GM23248 (cell line): Measurements from ENCODE around the gene ADAMTSL3. TPM values are rescaled to one million over a fixed set of nuclear protein-coding genes. Genes with fewer than 3 reads are reported as not detected.
"Not testable (repeated sequence)": the region's sequence is repeated elsewhere in the genome, so short reads cannot be mapped to it uniquely, and the experiment has no call there.

Experiments used
- DNase-seq: peaks from one replicate; pipeline ENCODE4 v3.0.0-alpha.2; 2015
- H2AFZ ChIP-seq: fragments of 200-600 bp; sonication (generic); 2 replicates; pipeline ENCODE4 v1.6.1; 2016; ENCODE audit warnings: antibody characterized with exemption
- H3F3A ChIP-seq: fragments of 200-600 bp; sonication (generic); 2 replicates; pipeline ENCODE4 v1.6.1; 2016; ENCODE audit warnings: mild to moderate bottlenecking, antibody characterized with exemption, mixed run types; ENCODE audit not compliant: insufficient read depth
- H3K27ac ChIP-seq: fragments of 200-600 bp; sonication (generic); 2 replicates; pipeline ENCODE4 v1.5.1; 2016; ENCODE audit warnings: mild to moderate bottlenecking
- H3K27me3 ChIP-seq: fragments of 200-600 bp; sonication (generic); replicated peaks from 2 replicates; pipeline ENCODE4 v1.6.1; 2016; ENCODE audit warnings: mild to moderate bottlenecking; ENCODE audit not compliant: insufficient read depth
- H3K36me3 ChIP-seq: fragments of 200-600 bp; sonication (generic); 2 replicates; pipeline ENCODE4 v1.6.1; 2016; ENCODE audit warnings: low read depth, mild to moderate bottlenecking
- H3K4me1 ChIP-seq: fragments of 200-600 bp; sonication (generic); 2 replicates; pipeline ENCODE4 v1.6.1; 2016; ENCODE audit warnings: mild to moderate bottlenecking; ENCODE audit not compliant: insufficient read depth
- H3K4me2 ChIP-seq: fragments of 200-600 bp; sonication (generic); one replicate; pipeline ENCODE4 v1.6.1; 2016; ENCODE audit warnings: mild to moderate bottlenecking; ENCODE audit not compliant: unreplicated experiment
- H3K4me3 ChIP-seq: fragments of 200-600 bp; sonication (generic); 2 replicates; pipeline ENCODE4 v1.5.1; 2016; ENCODE audit warnings: mild to moderate bottlenecking
- H3K79me2 ChIP-seq: fragments of 200-600 bp; sonication (generic); 2 replicates; pipeline ENCODE4 v1.6.1; 2016; ENCODE audit warnings: mild to moderate bottlenecking; ENCODE audit not compliant: insufficient read depth
- H3K9ac ChIP-seq: fragments of 200-600 bp; sonication (generic); 2 replicates; pipeline ENCODE4 v1.6.1; 2016; ENCODE audit warnings: mild to moderate bottlenecking
- H3K9me2 ChIP-seq: fragments of 200-600 bp; sonication (generic); 2 replicates; pipeline ENCODE4 v1.6.1; 2016; ENCODE audit warnings: mixed run types, mild to moderate bottlenecking, moderate library complexity; ENCODE audit not compliant: insufficient read depth
- H3K9me3 ChIP-seq: fragments of 200-600 bp; sonication (generic); one replicate; pipeline ENCODE4 v1.6.1; 2017; ENCODE audit warnings: low read depth
- H4K20me1 ChIP-seq: fragments of 200-600 bp; sonication (generic); 2 replicates; pipeline ENCODE4 v1.6.0; 2016; ENCODE audit not compliant: insufficient read depth
- EZH2 ChIP-seq: fragments of 200-600 bp; sonication (generic); IDR thresholded peaks from 2 replicates; pipeline ENCODE4 v1.6.1; 2018; ENCODE audit warnings: antibody characterized with exemption, mild to moderate bottlenecking; ENCODE audit not compliant: insufficient read depth, poor library complexity, severe bottlenecking
- EZH2phosphoT487 ChIP-seq: fragments of 200-600 bp; sonication (generic); IDR thresholded peaks from 2 replicates; pipeline ENCODE4 v1.6.1; 2018; ENCODE audit warnings: antibody characterized with exemption, moderate library complexity, mild to moderate bottlenecking, low read depth; ENCODE audit not compliant: insufficient read depth
- WGBS, 2 experiments: methylation state at CpG; one replicate each; pipeline ENCODE4 v1.1.6; 2015 to 2017; ENCODE audit warnings: low lambda C conversion rate in 2 of 2, low coverage in 1 of 2; ENCODE audit errors: missing lambda C conversion rate in 2 of 2; 5-methylcytosine and 5-hydroxymethylcytosine counted together
- in situ Hi-C: fragments of 300-500 bp; cut with MboI; formaldehyde crosslinking; loops from 2 replicates; pipeline ENCODE4 v1.15.0; 2020
- polyA plus RNA-seq: library from polyadenylated mRNA; unstranded; fragments of >200 nt; fragmentation: Nextera tagmentation; extraction: Ambion mirVana; gene quantifications from 2 replicates; pipeline ENCODE4 v1.2.1, GENCODE V29; 2016
- small RNA-seq: library from RNA; depleted of rRNA; stranded (forward); fragments of <200 nt; gene quantifications from one replicate; pipeline ENCODE3, GENCODE V24; 2014; ENCODE audit warnings: low read depth, low replicate concordance
- total RNA-seq: library from RNA; depleted of rRNA; stranded (reverse); fragments of >200 nt; shearing (Covaris generic); gene quantifications from 2 replicates; pipeline ENCODE4 v1.2.3, GENCODE V29; 2014; rRNA removed

The ADAMTSL3 gene
- total and polyA plus RNA-seq, 2 experiments from 2014 or later: not detected

DNA sequence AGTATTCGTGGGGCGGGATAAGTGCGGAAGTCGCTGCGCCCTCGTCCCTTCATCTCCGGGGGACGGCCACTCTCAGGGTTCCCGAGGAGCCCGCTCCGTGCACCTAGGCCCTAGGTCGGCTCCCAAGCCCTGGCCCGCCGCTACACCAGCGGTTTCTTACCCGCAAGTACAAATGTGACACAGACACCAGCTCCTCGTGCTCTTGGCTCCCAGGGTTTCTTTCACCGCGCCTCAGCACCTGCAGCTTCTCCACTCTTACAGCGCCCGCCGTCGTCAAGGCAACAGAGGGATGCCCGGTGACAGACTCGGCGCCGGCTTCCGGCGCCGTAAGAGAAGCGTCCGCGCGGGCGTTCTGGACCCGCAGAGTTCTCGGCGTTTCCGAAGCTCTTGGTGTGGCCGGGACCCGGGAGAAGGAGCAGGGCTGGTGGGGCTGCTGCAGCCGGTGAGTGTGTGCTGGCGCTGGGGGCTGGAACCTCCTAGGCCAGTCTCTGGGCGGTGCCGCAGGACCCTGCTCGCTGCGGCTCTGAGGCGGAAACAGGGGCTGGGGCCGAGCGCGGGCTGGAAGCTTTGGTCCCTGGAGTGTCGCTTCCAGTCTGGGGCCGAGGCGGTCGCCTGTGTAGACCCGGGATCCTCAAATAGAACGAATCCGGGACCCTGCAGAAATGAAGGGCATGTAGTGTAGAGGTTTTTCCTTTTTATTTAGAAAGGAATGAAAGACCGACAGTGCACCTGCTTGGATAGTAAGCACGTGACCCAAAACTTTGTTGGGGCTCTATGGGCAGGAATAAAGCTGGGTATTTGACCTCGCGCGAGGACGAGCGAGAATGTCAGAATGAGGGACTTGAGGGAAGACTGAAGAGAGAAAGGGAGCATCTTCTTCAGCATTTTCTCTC is 426.2 kb downstream of the ADAMTSL3 start:
- Histone ChIP-seq H3F3A (no peaks in the 10 kb centered on the region), H3K9me3 (no peaks in the 10 kb centered on the region), H3K27ac (no peak overlapping the region), H3K36me3 (no peaks in the 10 kb centered on the region), H3K9me2 (no peaks in the 10 kb centered on the region), H3K79me2 (no peaks in the 10 kb centered on the region), H3K27me3 (peaks cover 12% of the 10 kb centered on the region; the same call in 1 of the 2 replicates), H3K4me2 (peak overlapping the region; percentile 61), H4K20me1 (0 out of 2 replicates have a peak, but pooled peaks cover 4% of the 10 kb centered on the region), H3K9ac (no peak overlapping the region), H3K4me1 (no peaks in the 10 kb centered on the region), H3K4me3 (peak overlapping the region; percentile 57), H2AFZ (peak overlapping the region; percentile 65)
- TF ChIP-seq EZH2phosphoT487 (no peak), EZH2 (no peak)
- peak; percentile 28 for DNase-seq
- in situ Hi-C loops: no loop called here
- WGBS, 2 experiments: 7 to 12% methylated on average over 57 to 65 of the region's 65 CpGs

DNA sequence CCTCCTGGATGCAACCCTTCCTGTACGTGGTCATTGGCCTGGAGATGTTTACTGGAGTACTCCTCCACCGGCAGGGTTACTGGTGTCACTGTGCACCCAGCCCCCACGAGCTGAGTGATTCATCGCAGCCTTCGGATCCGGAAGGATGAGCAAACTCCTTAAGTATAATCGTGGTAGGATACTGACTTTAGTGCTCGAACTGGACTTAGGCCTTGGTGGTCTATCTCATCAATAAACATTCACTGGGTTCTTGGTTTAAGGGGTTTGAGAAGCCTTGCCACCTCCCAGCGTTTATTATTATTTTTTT is 426.8 kb downstream of the ADAMTSL3 start:
- in situ Hi-C loops, H3K9me3 ChIP-seq, H3K4me3 ChIP-seq, H4K20me1 ChIP-seq, H3F3A ChIP-seq, H3K27ac ChIP-seq, H3K9me2 ChIP-seq, H3K4me1 ChIP-seq, H3K36me3 ChIP-seq, H3K79me2 ChIP-seq, H2AFZ ChIP-seq, H3K9ac ChIP-seq: not testable (repeated sequence)
- WGBS, 2 experiments: 37 to 42% methylated on average over 9 of the region's 9 CpGs
- peaks cover 12% of the 10 kb centered on the region; the same call in 1 of the 2 replicates for H3K27me3 ChIP-seq
- peak; percentile 28 for DNase-seq
- H3K4me2 ChIP-seq: peak overlapping the region; percentile 61

- H2AFZ ChIP-seq: no peak overlapping the region
- H3K4me1 ChIP-seq: no peaks in the 10 kb centered on the region
- H3K79me2 ChIP-seq: no peaks in the 10 kb centered on the region
- H3K27me3 ChIP-seq: peaks cover 12% of the 10 kb centered on the region; the same call in 1 of the 2 replicates
- no peak overlapping the region for H3K27ac ChIP-seq
- no peaks in the 10 kb centered on the region for H3F3A ChIP-seq
- H3K4me3 ChIP-seq: no peak overlapping the region
- no peaks in the 10 kb centered on the region for H3K36me3 ChIP-seq
- H3K4me2 ChIP-seq: no peak overlapping the region
- in situ Hi-C loops: no loop called here
- 71 to 72% methylated on average over 16 of the region's 16 CpGs for WGBS, 2 experiments
- TF ChIP-seq EZH2 (no peak), EZH2phosphoT487 (no peak)
- no peak for DNase-seq
- H3K9ac ChIP-seq: no peak overlapping the region
- 0 out of 2 replicates have a peak, but pooled peaks cover 4% of the 10 kb centered on the region for H4K20me1 ChIP-seq
- H3K9me2 ChIP-seq: no peaks in the 10 kb centered on the region
- H3K9me3 ChIP-seq: no peaks in the 10 kb centered on the region
Observed at GRCh38 chr15:84081391-84082168, 427.7 kb downstream of the ADAMTSL3 start.

- Histone ChIP-seq H3K9me3 (no peaks in the 10 kb centered on the region), H3K4me3 (no peak overlapping the region), H3K4me2 (no peak overlapping the region), H3K27me3 (peaks cover 12% of the 10 kb centered on the region), H3K36me3 (no peaks in the 10 kb centered on the region), H3K27ac (no peak overlapping the region), H2AFZ (no peak overlapping the region), H3F3A (no peaks in the 10 kb centered on the region), H3K79me2 (no peaks in the 10 kb centered on the region), H3K4me1 (no peaks in the 10 kb centered on the region), H3K9me2 (no peaks in the 10 kb centered on the region), H4K20me1 (0 out of 2 replicates have a peak, but pooled peaks cover 4% of the 10 kb centered on the region), H3K9ac (no peak overlapping the region)
- 35 to 40% methylated on average over 2 of the region's 2 CpGs for WGBS, 2 experiments
- in situ Hi-C loops: no loop called here
- TF ChIP-seq EZH2phosphoT487 (no peak), EZH2 (no peak)
- DNase-seq: no peak
Observed at GRCh38 chr15:84082739-84083138, 428.8 kb downstream of the ADAMTSL3 start.

DNA sequence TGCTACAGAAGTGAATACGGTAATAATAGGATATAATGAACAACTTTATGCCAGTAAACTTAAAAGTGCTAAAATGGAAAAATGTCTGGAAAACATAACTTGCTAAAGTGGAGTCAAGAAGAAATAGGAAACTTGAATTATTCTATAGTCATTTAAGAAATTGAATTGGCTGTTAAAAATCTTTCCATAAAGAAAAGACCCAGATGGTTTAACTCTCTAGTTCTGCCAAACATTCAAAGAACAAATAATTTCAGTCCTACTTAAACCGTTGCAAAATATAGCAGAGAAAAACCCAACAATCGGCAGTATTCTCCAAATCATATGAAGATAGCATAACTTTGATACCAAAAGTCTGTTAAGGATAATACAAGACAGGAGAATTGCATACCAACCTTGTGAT is 432.1 kb downstream of the ADAMTSL3 start:
- in situ Hi-C loops, DNase-seq, H3K27me3 ChIP-seq, H3K9me2 ChIP-seq, H3K4me3 ChIP-seq, H3K27ac ChIP-seq, H3K79me2 ChIP-seq, H2AFZ ChIP-seq, H3K36me3 ChIP-seq, H4K20me1 ChIP-seq, H3K9ac ChIP-seq, H3K9me3 ChIP-seq, H3K4me1 ChIP-seq, H3K4me2 ChIP-seq, H3F3A ChIP-seq: not testable (repeated sequence)
- WGBS, 2 experiments: 27 to 34% methylated on average over 3 of the region's 3 CpGs

Small RNAs within 50 kb of the gene (small RNA-seq; reads per million reads assigned to genes)
- gene RNU6-1339P (not detected), gene RNU6-401P (not detected)

Other genes with a start within 250 kb of the ADAMTSL3 start
- not detected in 2 replicates for gene SH3GL3, start 206.8 kb upstream of the ADAMTSL3 start, total RNA-seq
- gene SH3GL3, start 206.8 kb upstream of the ADAMTSL3 start, polyA plus RNA-seq: 0.27 and 0.28 TPM in 2 replicates